Activated CD4-positive, CD25-positive, alpha-beta regulatory T cell treated with anti-CD3 and anti-CD28 coated beads, Interleukin-2, amount 50 U/mL, for 24 hours (primary cell): ENCODE results near the gene UBAC2.
"Not testable (repeated sequence)": the region's sequence is repeated elsewhere in the genome, so short reads cannot be mapped to it uniquely, and the experiment has no call there.

Experiments
- ATAC-seq, 2 donors: fragments of 150-1000 bp; cut with Tn5 transposase; one replicate each; pipeline ENCODE4 v1.10.0; 2021; ENCODE audit warnings: mild to moderate bottlenecking in 1 of 2, moderate library complexity in 1 of 2

Gene UBAC2

GRCh38 chr13:99249606-99250005, 49.0 kb downstream of the UBAC2 start:
- not testable (repeated sequence) for ATAC-seq

- no peak for ATAC-seq
Observed at GRCh38 chr13:99250982-99251825, 50.5 kb downstream of the UBAC2 start.

GRCh38 chr13:99251921-99252320, 51.3 kb downstream of the UBAC2 start:
- no peak for ATAC-seq

GRCh38 chr13:99254830-99255229, 54.2 kb downstream of the UBAC2 start:
- ATAC-seq, result no peak

GRCh38 chr13:99255271-99255670, 54.6 kb downstream of the UBAC2 start:
- ATAC-seq, result no peak

- ATAC-seq, result no peak
Observed at GRCh38 chr13:99256283-99256682, 55.6 kb downstream of the UBAC2 start.

- no peak for ATAC-seq
Observed at GRCh38 chr13:99256709-99257108, 56.1 kb downstream of the UBAC2 start.

GRCh38 chr13:99257291-99257690, 56.6 kb downstream of the UBAC2 start:
- ATAC-seq, result no peak

- ATAC-seq, result peak; percentile 87 to 89
Observed at GRCh38 chr13:99258210-99258860, 57.7 kb downstream of the UBAC2 start, which contains the start of gene GPR18. GPR18 (minus strand) TSS chr13:99258379; CDS start chr13:99255872, 2,507 bp downstream.

GRCh38 chr13:99258946-99259345, 58.3 kb downstream of the UBAC2 start:
- ATAC-seq, result peak; percentile 59 to 63

- no peak for ATAC-seq
Observed at GRCh38 chr13:99260216-99260615, 59.6 kb downstream of the UBAC2 start.

- ATAC-seq, result no peak
Observed at GRCh38 chr13:99261059-99261458, 60.4 kb downstream of the UBAC2 start.

- no peak for ATAC-seq
Observed at GRCh38 chr13:99263126-99263785, 62.6 kb downstream of the UBAC2 start.

GRCh38 chr13:99264051-99264450, 63.4 kb downstream of the UBAC2 start:
- no peak for ATAC-seq

- peak; percentile 44 to 58 for ATAC-seq
Observed at GRCh38 chr13:99265162-99265800, 64.6 kb downstream of the UBAC2 start.

- peak; percentile 36 to 52 for ATAC-seq
Observed at GRCh38 chr13:99265821-99266426, 65.3 kb downstream of the UBAC2 start.

GRCh38 chr13:99266827-99267226, 66.2 kb downstream of the UBAC2 start:
- ATAC-seq, result no peak

GRCh38 chr13:99267927-99268326, 67.3 kb downstream of the UBAC2 start:
- no peak for ATAC-seq

- ATAC-seq, result no peak
Observed at GRCh38 chr13:99268822-99269221, 68.2 kb downstream of the UBAC2 start.

GRCh38 chr13:99269627-99270241, 69.1 kb downstream of the UBAC2 start:
- peak; percentile 77 to 78 for ATAC-seq

GRCh38 chr13:99270518-99270917, 69.9 kb downstream of the UBAC2 start:
- ATAC-seq, result no peak

GRCh38 chr13:99271249-99271648, 70.6 kb downstream of the UBAC2 start:
- ATAC-seq, result no peak
